Panc1 (cell line): ENCODE results near the gene KCNH6. TPM values are rescaled to one million over a fixed set of nuclear protein-coding genes. Genes with fewer than 3 reads are reported as not detected.

Experiments used
- ATAC-seq: fragments of 200-7000 bp; cut with Tn5 transposase; 2 replicates; pipeline ENCODE4 v1.9.1; 2020; ENCODE audit warnings: mild to moderate bottlenecking, moderate library complexity
- BruUV-seq: library from RNA; stranded (reverse); fragments of 400-500 nt; replicated peaks from 2 replicates; lab custom pipeline; 2021; lab: Mats Ljungman, UMichigan
- CTCF ChIA-PET: fragments of 300-600 bp; sonication (Branson Sonifier 250); formaldehyde crosslinking; loops from one replicate; lab custom pipeline; 2022; ENCODE audit warnings: antibody characterized with exemption; lab: Charles Lee
- POLR2A ChIA-PET: fragments of 300-600 bp; sonication (Branson Sonifier 250); formaldehyde crosslinking; loops from one replicate; lab custom pipeline; 2022; ENCODE audit warnings: antibody characterized with exemption; lab: Charles Lee
- DNase-seq: peaks from one replicate; pipeline ENCODE4 v3.0.0-alpha.2; 2010; ENCODE audit warnings: low read depth, low spot score
- H3K27ac ChIP-seq: 2 replicates; pipeline ENCODE4 v1.5.1; 2011; ENCODE audit warnings: mild to moderate bottlenecking, low read length, inconsistent platforms
- H3K27me3 ChIP-seq: fragments of 200-500 bp; sonication (Bioruptor generic); 2 replicates; pipeline ENCODE4 v1.6.0; 2014; ENCODE audit warnings: low read length, inconsistent platforms; ENCODE audit not compliant: control insufficient read depth, insufficient read depth
- H3K36me3 ChIP-seq: fragments of 200-500 bp; sonication (Bioruptor generic); 2 replicates; pipeline ENCODE4 v1.5.1; 2014; ENCODE audit warnings: inconsistent platforms, mild to moderate bottlenecking, low read length, moderate library complexity; ENCODE audit not compliant: control insufficient read depth, insufficient read depth
- H3K4me1 ChIP-seq: 2 replicates; pipeline ENCODE4 v1.5.1; 2011; ENCODE audit warnings: inconsistent platforms, mild to moderate bottlenecking, low read length, moderate library complexity; ENCODE audit not compliant: control insufficient read depth, insufficient read depth
- H3K4me3 ChIP-seq, 2 experiments: 2 replicates each; pipeline ENCODE4 v1.5.1; 2011 to 2012; ENCODE audit warnings: low read depth in 2 of 2, low read length in 2 of 2, mild to moderate bottlenecking in 2 of 2, inconsistent platforms in 1 of 2, moderate library complexity in 1 of 2
- H3K9me3 ChIP-seq: fragments of 200-500 bp; sonication (Bioruptor generic); 2 replicates; pipeline ENCODE4 v1.5.1; 2014; ENCODE audit warnings: low read depth, mild to moderate bottlenecking, inconsistent platforms, low read length, moderate library complexity; ENCODE audit not compliant: control insufficient read depth, insufficient read depth
- CTCF ChIP-seq: fragments of 450-650 bp; IDR thresholded peaks from 2 replicates; pipeline ENCODE4 v1.5.1; 2017; ENCODE audit warnings: mild to moderate bottlenecking
- POLR2AphosphoS5 ChIP-seq: IDR thresholded peaks from 2 replicates; pipeline ENCODE4 v1.6.1; 2012; ENCODE audit warnings: mild to moderate bottlenecking, low read depth, low read length, moderate library complexity
- REST ChIP-seq, 2 experiments: IDR thresholded peaks; 2 replicates each; pipeline ENCODE4 v1.6.1; 2011 to 2012; ENCODE audit warnings: low read depth in 2 of 2, control low read depth in 1 of 2, low read length in 1 of 2, mild to moderate bottlenecking in 1 of 2, moderate library complexity in 1 of 2; ENCODE audit not compliant: insufficient read depth in 1 of 2
- SIN3A ChIP-seq: IDR thresholded peaks from 2 replicates; pipeline ENCODE4 v1.6.1; 2012; ENCODE audit warnings: low read depth, mild to moderate bottlenecking, low read length, moderate library complexity, borderline replicate concordance; ENCODE audit not compliant: insufficient read depth
- TCF7L2 ChIP-seq: IDR thresholded peaks from 2 replicates; pipeline ENCODE4 v1.6.1; 2011; ENCODE audit warnings: mild to moderate bottlenecking, low read depth, low read length, inconsistent platforms
- in situ Hi-C: cut with HindIII; loops from 2 replicates; pipeline ENCODE4 v1.10.0; 2016; ENCODE audit warnings: low sequenced_read_pairs, low pct_unique_long_range_greater_than_20kb
- intact Hi-C: fragments of 100-400 bp; cut with micrococcal nuclease; formaldehyde crosslinking; loops from one replicate; pipeline ENCODE4 v1.10.0; 2022; ENCODE audit not compliant: unreplicated experiment
- total RNA-seq: library from RNA; stranded (reverse); gene quantifications from one replicate; pipeline ENCODE4 v1.2.1, GENCODE V29; 2021; ENCODE audit not compliant: unreplicated experiment

The KCNH6 gene
- total RNA-seq, 1 experiment from 2014 or later = not detected

GRCh38 chr17:63531022-63531965, 8.1 kb downstream of the KCNH6 start:
- no peak overlapping the region for H3K4me3 ChIP-seq
- no peaks in the 10 kb centered on the region for H3K9me3 ChIP-seq
- H3K4me1 ChIP-seq = no peaks in the 10 kb centered on the region
- no peaks in the 10 kb centered on the region for H3K27me3 ChIP-seq
- ChIA-PET POLR2A (interaction anchor here (0.7 kb wide), 1 partner anchor 18 kb away, joined by 3 read pairs; no protein-coding TSS in a partner anchor), CTCF (no interaction called here)
- no peak overlapping the region for H3K27ac ChIP-seq
- intact Hi-C loops = no loop called here
- DNase-seq = no peak
- ATAC-seq = no peak
- in situ Hi-C loops = no loop called here
- BruUV-seq = no TSS peak
- no peak for TF ChIP-seq POLR2AphosphoS5
- no peak for TF ChIP-seq SIN3A
- TF ChIP-seq CTCF = no peak
- TF ChIP-seq TCF7L2 = no peak
- no peak for TF ChIP-seq REST (IDR thresholded peaks at IDR 0.05; ENCODE audit: insufficient read depth in 1 of 2, low read depth in 2 of 2, low read length in 1 of 2)
- H3K36me3 ChIP-seq = no peaks in the 10 kb centered on the region

GRCh38 chr17:63533433-63534077, 10.4 kb downstream of the KCNH6 start:
- ATAC-seq = no peak
- H3K4me1 ChIP-seq = no peaks in the 10 kb centered on the region
- no peaks in the 10 kb centered on the region for H3K9me3 ChIP-seq
- TF ChIP-seq REST (IDR thresholded peaks at IDR 0.05; ENCODE audit: insufficient read depth in 1 of 2, low read depth in 2 of 2, low read length in 1 of 2) (no peak), CTCF (no peak), TCF7L2 (no peak), SIN3A (no peak), POLR2AphosphoS5 (no peak)
- intact Hi-C loops (no loop called here), in situ Hi-C loops (no loop called here)
- H3K27me3 ChIP-seq = no peaks in the 10 kb centered on the region
- no peak overlapping the region for H3K27ac ChIP-seq
- H3K36me3 ChIP-seq = no peaks in the 10 kb centered on the region
- H3K4me3 ChIP-seq = no peak overlapping the region
- BruUV-seq = no TSS peak
- no peak for DNase-seq
- POLR2A ChIA-PET = no interaction called here
- CTCF ChIA-PET = interaction anchor here (0.5 kb wide), 1 partner anchor 312 kb away, joined by 6 read pairs; no protein-coding TSS in a partner anchor
